HG03520 (cell line): ENCODE results near the gene NUDT8.
"Not testable (repeated sequence)": the region's sequence is repeated elsewhere in the genome, so short reads cannot be mapped to it uniquely, and the experiment has no call there.

Experiments used
- ATAC-seq: cut with Tn5 transposase; IDR thresholded peaks from one replicate; pipeline ENCODE4 v1.9.1; 2021; ENCODE audit warnings: mild to moderate bottlenecking, moderate library complexity; ENCODE audit not compliant: unreplicated experiment

The NUDT8 gene

GRCh38 chr11:67630228-67630942 is 648 bp upstream of the NUDT8 start:
- peak; percentile 42 for ATAC-seq

DNA sequence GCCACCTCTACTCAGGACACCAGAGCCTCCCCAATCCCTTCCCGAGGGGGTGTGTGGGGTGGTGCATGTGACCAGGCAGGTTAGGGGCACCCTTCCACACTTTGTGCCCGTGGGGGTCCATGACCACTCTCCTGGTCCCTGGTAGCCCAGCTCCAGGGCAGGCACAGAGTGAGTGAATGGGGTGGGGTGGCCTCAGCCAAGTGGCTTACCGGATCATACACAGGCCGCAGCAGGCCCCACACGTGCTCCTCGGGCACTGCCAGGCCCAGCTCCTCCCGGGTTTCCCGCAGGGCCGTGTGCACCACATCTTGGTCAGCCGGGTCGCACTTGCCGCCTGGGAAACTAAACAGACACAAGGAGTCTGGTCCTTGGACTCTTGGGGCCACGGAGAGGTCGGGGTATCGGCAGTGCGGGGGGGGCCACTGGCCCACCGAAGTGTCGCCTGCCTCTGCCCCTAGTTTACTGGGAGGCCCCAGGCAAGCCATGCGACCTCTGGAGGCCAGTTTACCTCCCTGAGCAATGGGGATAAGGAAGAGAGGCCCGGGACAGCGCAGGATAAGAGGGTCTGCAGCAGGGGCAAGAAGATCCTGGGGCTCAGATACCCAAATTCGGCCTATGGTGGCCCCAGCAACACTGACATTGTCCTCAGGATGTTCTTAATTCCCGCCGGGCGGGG is 889 bp downstream of the NUDT8 start:
- ATAC-seq = no peak

GRCh38 chr11:67627812-67628624 is 1.7 kb downstream of the NUDT8 start:
- ATAC-seq = no peak

DNA sequence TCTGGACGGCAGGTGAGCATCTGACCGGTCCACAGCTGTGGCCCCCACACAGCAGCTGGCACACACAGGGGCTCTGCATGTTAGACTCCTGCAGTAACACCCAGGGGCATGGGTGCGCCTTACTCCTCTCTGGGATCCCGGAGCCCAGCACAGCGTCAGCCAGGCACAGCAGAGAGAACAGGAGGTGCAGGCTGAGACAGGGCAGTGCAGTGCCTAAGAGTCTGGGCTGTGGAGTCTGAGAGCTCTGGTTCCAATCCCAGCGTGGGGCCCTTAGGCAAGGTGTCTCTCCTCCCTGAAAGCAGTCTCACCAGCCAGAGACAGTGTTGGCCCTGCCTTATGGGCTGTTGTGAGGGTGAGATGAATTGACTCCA is 2.3 kb downstream of the NUDT8 start:
- ATAC-seq = no peak

GRCh38 chr11:67626970-67627369 is 2.8 kb downstream of the NUDT8 start:
- ATAC-seq = no peak

GRCh38 chr11:67626131-67626833 is 3.5 kb downstream of the NUDT8 start:
- not testable (repeated sequence) for ATAC-seq

DNA sequence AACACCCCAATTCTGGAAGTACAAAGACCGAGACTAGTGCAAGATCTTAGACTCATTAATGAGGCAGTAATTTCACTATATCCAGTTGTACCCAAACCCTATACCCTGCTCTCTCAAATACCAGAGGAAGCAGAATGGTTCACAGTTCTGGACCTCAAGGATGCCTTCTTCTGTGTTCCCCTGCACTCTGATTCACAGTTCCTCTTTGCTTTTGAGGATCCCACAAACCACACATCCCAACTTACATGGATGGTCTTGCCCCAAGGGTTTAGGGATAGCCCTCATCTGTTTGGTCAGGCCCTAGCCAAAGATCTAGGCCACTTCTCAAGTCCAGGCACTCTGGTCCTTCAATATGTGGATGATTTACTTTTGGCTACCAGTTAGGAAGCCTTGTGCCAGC is 5.9 kb downstream of the NUDT8 start:
- not testable (repeated sequence) for ATAC-seq

GRCh38 chr11:67622905-67623304 is 6.8 kb downstream of the NUDT8 start:
- ATAC-seq = not testable (repeated sequence)

GRCh38 chr11:67621928-67622327 is 7.8 kb downstream of the NUDT8 start:
- not testable (repeated sequence) for ATAC-seq

DNA sequence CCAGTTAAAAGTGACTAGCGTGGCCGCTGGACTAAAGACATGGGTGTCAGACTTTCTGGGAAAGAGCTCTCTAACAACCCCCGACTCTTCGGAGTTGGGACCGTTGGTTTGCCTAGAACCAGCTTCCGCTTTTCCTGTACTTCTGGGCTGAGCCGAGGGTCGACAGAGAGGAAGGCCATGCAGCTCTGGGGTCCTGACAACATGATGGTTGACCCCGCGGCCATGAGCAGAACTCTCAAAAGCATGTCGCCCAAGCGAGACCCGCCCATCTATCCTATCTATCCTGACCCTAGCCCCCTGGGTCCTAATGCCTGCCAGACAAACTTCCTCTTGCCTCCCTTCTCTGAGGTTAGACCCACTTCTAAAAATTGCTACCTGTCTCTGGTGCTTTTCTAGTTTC is 9.1 kb downstream of the NUDT8 start:
- ATAC-seq = not testable (repeated sequence)

DNA sequence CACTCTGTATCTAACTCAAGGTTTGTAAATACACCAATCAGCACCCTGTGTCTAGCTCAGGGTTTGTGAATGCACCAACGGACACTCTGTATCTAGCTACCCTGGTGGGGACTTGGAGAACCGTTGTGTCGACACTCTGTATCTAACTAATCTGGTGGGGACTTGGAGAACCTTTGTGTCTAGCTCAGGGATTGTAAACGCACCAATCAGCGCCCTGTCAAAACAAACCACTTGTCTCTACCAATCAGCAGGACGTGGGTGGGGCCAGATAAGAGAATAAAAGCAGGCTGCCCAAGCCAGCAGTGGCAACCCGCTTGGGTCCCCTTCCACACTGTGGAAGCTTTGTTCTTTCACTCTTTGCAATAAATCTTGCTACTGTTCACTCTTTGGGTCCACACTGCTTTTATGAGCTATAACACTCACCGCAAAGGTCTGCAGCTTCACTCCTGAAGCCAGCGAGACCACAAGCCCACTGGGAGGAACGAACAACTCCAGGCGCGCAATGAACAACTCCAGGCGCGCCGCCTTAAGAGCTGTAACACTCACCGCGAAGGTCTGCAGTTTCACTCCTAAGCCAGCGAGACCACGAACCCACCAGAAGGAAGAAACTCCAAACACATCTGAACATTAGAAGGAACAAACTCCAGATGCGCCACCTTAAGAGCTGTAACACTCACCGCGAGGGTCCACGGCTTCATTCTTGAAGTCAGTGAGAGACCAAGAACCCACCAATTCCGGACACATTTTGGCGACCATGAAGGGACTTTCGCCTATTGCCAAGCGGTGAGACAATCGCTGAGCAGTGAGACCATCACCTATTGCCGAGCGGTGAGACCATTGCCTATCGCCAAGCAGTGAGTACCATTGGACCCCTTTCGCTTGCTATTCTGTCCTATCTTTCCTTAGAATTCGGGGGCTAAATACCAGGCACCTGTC is 9.8 kb downstream of the NUDT8 start:
- not testable (repeated sequence) for ATAC-seq

GRCh38 chr11:67618901-67619659 is 10.7 kb downstream of the NUDT8 start:
- ATAC-seq = not testable (repeated sequence)

- no peak for ATAC-seq
These were observed 12.3 kb downstream of the NUDT8 start for GRCh38 chr11:67617243-67617953.

DNA sequence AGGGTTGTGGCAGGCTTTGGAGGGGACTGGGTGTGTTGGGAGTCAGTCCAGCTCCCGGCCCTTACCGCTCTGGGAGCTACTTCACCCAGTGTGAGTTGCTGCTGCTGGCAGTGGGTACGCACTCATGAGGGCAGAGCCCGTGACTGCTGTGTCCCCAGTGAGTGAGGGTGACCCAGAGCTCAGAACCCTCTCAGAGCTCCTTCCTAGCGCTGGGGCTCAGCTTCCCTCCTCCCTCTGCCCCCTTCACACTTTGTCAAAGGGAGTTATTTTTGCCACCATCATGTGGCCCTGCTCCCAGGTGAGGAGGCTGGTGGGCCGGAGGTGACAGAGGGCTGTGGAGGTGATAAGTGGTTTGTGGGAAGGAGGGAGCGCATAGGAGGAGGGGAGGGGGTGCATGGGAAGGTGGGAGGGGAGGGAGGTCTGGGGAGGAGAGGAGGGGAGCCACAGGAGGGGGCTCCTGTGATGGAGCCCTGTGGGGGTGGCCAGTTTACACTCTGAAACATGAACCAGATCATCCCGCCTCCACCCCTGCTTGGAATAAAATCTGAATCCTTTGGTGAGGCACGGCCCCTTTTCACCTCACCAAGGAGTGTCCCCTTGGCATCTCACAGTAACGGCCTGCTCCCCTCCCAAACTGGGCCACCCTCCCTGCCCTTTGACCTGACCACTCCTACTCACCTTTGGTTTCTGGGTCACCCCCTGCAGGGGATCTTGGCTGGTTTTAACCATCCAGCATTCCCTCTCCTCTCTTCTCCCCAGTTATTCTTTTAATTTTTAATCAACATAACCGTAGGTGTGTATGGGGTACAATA is 13.1 kb downstream of the NUDT8 start:
- ATAC-seq = no peak

DNA sequence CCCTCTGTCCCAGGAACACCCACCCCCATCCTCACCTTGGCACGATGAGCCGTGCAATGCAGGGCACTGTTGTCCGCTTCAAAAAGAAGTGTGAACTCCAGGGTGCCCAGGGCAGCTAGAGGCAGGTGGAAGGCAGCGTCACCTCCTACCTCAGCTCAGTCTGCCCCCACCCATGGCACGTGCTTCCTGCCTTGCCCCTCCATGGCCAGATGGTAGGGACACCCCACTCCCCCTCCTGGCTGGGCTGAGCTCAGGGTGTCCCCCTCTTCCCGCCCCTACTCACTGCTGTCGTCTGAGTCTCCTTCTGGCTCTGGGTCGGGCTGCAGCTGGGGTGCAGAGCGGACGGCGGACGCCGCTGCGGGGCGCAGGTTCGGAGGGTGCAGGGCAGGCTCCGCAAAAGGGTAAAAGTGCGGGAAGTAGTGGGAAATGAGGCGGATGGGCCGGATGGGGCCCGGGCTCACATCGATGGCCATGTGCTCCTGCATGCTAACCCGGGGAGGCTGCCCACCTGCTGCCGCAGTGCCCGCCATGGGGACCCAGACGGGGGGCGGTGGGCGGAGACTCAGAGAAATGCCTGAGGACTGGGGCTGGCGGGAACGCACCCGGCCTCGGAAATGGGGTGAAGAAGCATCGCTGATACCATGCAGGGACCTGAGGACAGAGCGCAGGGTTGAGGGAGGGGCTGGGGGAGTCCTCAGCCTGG is 13.9 kb downstream of the NUDT8 start:
- no peak for ATAC-seq

- ATAC-seq = no peak
These were observed 14.7 kb downstream of the NUDT8 start for GRCh38 chr11:67614730-67615714.
